GM21786 (cell line): ENCODE data around the gene PTGS1.
"Not testable (repeated sequence)": the region's sequence is repeated elsewhere in the genome, so short reads cannot be mapped to it uniquely, and the experiment has no call there.

ENCODE experiments used
- ATAC-seq: cut with Tn5 transposase; IDR thresholded peaks from one replicate; pipeline ENCODE4 v1.9.1; 2021; ENCODE audit not compliant: unreplicated experiment

Gene PTGS1

GRCh38 chr9:122346478-122347347, 24.1 kb upstream of the PTGS1 start:
- no peak for ATAC-seq

- no peak for ATAC-seq
Observed at GRCh38 chr9:122347348-122348287, 23.2 kb upstream of the PTGS1 start.

- no peak for ATAC-seq
Observed at GRCh38 chr9:122348288-122348777, 22.5 kb upstream of the PTGS1 start.

- ATAC-seq, result no peak
Observed at GRCh38 chr9:122348791-122349190, 22.0 kb upstream of the PTGS1 start.

GRCh38 chr9:122349201-122349600, 21.6 kb upstream of the PTGS1 start:
- no peak for ATAC-seq

- ATAC-seq, result peak; percentile 88
Observed at GRCh38 chr9:122350577-122351355, 20.1 kb upstream of the PTGS1 start.

- no peak for ATAC-seq
Observed at GRCh38 chr9:122354536-122355199, 16.2 kb upstream of the PTGS1 start.

GRCh38 chr9:122355336-122355875, 15.4 kb upstream of the PTGS1 start:
- ATAC-seq, result no peak

- ATAC-seq, result no peak
Observed at GRCh38 chr9:122356627-122357026, 14.2 kb upstream of the PTGS1 start.

GRCh38 chr9:122360891-122361290, 9.9 kb upstream of the PTGS1 start:
- ATAC-seq, result no peak

GRCh38 chr9:122363131-122363530, 7.7 kb upstream of the PTGS1 start:
- not testable (repeated sequence) for ATAC-seq

- no peak for ATAC-seq
Observed at GRCh38 chr9:122364117-122364782, 6.6 kb upstream of the PTGS1 start.

- ATAC-seq, result no peak
Observed at GRCh38 chr9:122364783-122365150, 6.1 kb upstream of the PTGS1 start.

GRCh38 chr9:122366074-122366660, 4.7 kb upstream of the PTGS1 start:
- no peak for ATAC-seq

GRCh38 chr9:122367065-122367464, 3.8 kb upstream of the PTGS1 start:
- no peak for ATAC-seq

GRCh38 chr9:122367774-122368460, 2.9 kb upstream of the PTGS1 start:
- ATAC-seq, result no peak

GRCh38 chr9:122368642-122369041, 2.2 kb upstream of the PTGS1 start:
- ATAC-seq, result no peak

- peak; percentile 46 for ATAC-seq
Observed at GRCh38 chr9:122370303-122370702, 521 bp upstream of the PTGS1 start.

- ATAC-seq, result no peak
Observed at GRCh38 chr9:122371846-122372245, 1.0 kb downstream of the PTGS1 start.
